Measurements from ENCODE around the gene CDH10.

The CDH10 gene

DNA sequence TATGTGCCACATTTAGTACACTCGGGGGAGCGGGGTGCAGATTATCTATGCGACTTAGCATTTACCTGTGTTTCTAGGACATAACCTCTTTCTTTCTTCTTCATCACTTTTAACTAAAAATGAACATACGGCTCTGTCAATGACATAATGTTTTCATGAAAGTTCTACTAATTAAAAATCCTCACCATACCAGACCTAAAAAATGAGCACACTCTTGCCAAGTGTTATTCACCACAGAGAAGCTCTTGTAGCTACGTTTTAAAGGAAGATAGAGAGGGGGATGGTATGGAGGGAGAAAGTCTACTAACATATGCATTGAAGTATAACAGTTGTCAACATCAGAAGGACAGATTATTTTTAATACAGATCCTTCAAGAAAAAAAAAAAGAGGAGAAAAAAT is 1.6 kb downstream of the CDH10 start:
- H3K27me3 ChIP-seq (ENCODE audit: insufficient read depth, low read length), result no peaks in the 10 kb centered on the region
- H3K4me1 ChIP-seq (ENCODE audit: insufficient read depth, low read length, severe bottlenecking), result no peaks in the 10 kb centered on the region
- H3K9me3 ChIP-seq (ENCODE audit: low read length), result no peaks in the 10 kb centered on the region
- no peaks in the 10 kb centered on the region for H3K79me2 ChIP-seq (ENCODE audit: insufficient read depth, low read length)
- H3K9ac ChIP-seq (ENCODE audit: low read length), result no peak overlapping the region
- H3F3A ChIP-seq (ENCODE audit: insufficient read depth, low read length), result no peaks in the 10 kb centered on the region
- H3K9me2 ChIP-seq (ENCODE audit: low read depth, low read length), result no peaks in the 10 kb centered on the region
- H4K20me1 ChIP-seq (ENCODE audit: insufficient read depth, low read length), result no peaks in the 10 kb centered on the region
- TF ChIP-seq, protein P1, sequence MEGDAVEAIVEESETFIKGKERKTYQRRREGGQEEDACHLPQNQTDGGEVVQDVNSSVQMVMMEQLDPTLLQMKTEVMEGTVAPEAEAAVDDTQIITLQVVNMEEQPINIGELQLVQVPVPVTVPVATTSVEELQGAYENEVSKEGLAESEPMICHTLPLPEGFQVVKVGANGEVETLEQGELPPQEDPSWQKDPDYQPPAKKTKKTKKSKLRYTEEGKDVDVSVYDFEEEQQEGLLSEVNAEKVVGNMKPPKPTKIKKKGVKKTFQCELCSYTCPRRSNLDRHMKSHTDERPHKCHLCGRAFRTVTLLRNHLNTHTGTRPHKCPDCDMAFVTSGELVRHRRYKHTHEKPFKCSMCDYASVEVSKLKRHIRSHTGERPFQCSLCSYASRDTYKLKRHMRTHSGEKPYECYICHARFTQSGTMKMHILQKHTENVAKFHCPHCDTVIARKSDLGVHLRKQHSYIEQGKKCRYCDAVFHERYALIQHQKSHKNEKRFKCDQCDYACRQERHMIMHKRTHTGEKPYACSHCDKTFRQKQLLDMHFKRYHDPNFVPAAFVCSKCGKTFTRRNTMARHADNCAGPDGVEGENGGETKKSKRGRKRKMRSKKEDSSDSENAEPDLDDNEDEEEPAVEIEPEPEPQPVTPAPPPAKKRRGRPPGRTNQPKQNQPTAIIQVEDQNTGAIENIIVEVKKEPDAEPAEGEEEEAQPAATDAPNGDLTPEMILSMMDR (IDR thresholded peaks at IDR 0.05; ENCODE audit: low read length), result no peak
- no peak for TF ChIP-seq EZH2 (IDR thresholded peaks at IDR 0.05; ENCODE audit: borderline replicate concordance, low read length)
- no peak overlapping the region for H3K27ac ChIP-seq (ENCODE audit: low read depth, low read length, poor library complexity, severe bottlenecking)
- H2AFZ ChIP-seq (ENCODE audit: low read length), result no peak overlapping the region
- H3K36me3 ChIP-seq (ENCODE audit: insufficient read depth, low read length), result no peaks in the 10 kb centered on the region
- no peak overlapping the region for H3K4me2 ChIP-seq (ENCODE audit: low read length)
- H3K4me3 ChIP-seq (ENCODE audit: low read depth, low read length, poor library complexity, severe bottlenecking), result no peak overlapping the region

DNA sequence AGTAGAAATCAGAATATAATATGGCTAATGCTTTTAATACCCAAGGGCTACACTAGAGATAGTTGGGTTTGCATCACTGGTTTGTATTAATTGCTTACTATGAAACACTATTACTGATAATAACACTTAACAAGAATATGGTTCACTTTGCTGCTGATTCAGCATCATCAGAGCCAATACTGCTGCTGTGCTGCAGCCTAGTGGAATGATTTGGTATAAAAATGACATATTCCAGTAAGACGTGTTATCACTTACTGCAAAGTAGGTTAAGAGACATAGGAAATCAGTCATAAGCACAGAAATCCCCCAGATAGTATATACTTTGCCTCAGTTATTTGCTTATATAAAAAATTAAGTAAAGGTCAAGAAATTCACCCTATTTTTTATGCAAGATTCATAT is 2.8 kb downstream of the CDH10 start:
- no peaks in the 10 kb centered on the region for H3K9me2 ChIP-seq (ENCODE audit: low read depth, low read length)
- no peak overlapping the region for H3K4me3 ChIP-seq (ENCODE audit: low read depth, low read length, poor library complexity, severe bottlenecking)

DNA sequence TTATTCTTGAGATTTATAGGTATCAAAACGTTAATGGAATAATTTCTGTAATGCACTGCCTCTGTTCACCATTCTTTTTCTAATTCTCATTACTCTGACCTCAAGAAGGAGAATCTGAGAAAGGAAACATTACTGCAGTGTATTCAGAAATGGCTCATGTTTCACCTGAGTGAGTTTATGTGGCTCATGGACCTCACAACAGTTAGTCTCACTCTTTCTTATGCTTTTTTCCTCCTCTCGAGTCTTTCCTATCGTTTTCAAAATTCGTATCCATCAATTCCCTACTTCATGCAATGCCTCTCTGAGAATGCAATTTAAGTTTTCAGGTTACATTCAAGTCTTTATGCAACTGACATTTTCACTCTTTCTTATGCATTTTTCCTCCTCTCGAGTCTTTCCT is 9.6 kb downstream of the CDH10 start:
- no peaks in the 10 kb centered on the region for H3K9me3 ChIP-seq (ENCODE audit: low read length)
- H3K9me2 ChIP-seq (ENCODE audit: low read depth, low read length), result no peaks in the 10 kb centered on the region
- TF ChIP-seq, protein P1 (IDR thresholded peaks at IDR 0.05; ENCODE audit: low read length), result no peak
- no peak for TF ChIP-seq EZH2 (IDR thresholded peaks at IDR 0.05; ENCODE audit: borderline replicate concordance, low read length)
- H3K27ac ChIP-seq (ENCODE audit: low read depth, low read length, poor library complexity, severe bottlenecking), result no peak overlapping the region
- H3K9ac ChIP-seq (ENCODE audit: low read length), result no peak overlapping the region
- no peak overlapping the region for H3K4me2 ChIP-seq (ENCODE audit: low read length)
- no peaks in the 10 kb centered on the region for H3K36me3 ChIP-seq (ENCODE audit: insufficient read depth, low read length)
- no peaks in the 10 kb centered on the region for H3K27me3 ChIP-seq (ENCODE audit: insufficient read depth, low read length)
- H4K20me1 ChIP-seq (ENCODE audit: insufficient read depth, low read length), result no peaks in the 10 kb centered on the region
- H3F3A ChIP-seq (ENCODE audit: insufficient read depth, low read length), result no peaks in the 10 kb centered on the region
- H3K79me2 ChIP-seq (ENCODE audit: insufficient read depth, low read length), result no peaks in the 10 kb centered on the region
- no peak overlapping the region for H2AFZ ChIP-seq (ENCODE audit: low read length)
- H3K4me1 ChIP-seq (ENCODE audit: insufficient read depth, low read length, severe bottlenecking), result no peaks in the 10 kb centered on the region
- H3K4me3 ChIP-seq (ENCODE audit: low read depth, low read length, poor library complexity, severe bottlenecking), result no peak overlapping the region

More for the DNA sequence above, 2.8 kb downstream of the CDH10 start:
- Histone ChIP-seq H3K4me2 (ENCODE audit: low read length) (no peak overlapping the region), H3F3A (ENCODE audit: insufficient read depth, low read length) (no peaks in the 10 kb centered on the region), H3K4me1 (ENCODE audit: insufficient read depth, low read length, severe bottlenecking) (no peaks in the 10 kb centered on the region), H3K27ac (ENCODE audit: low read depth, low read length, poor library complexity, severe bottlenecking) (no peak overlapping the region), H3K9me3 (ENCODE audit: low read length) (no peaks in the 10 kb centered on the region), H3K9ac (ENCODE audit: low read length) (no peak overlapping the region), H3K36me3 (ENCODE audit: insufficient read depth, low read length) (no peaks in the 10 kb centered on the region), H4K20me1 (ENCODE audit: insufficient read depth, low read length) (no peaks in the 10 kb centered on the region), H3K27me3 (ENCODE audit: insufficient read depth, low read length) (no peaks in the 10 kb centered on the region), H2AFZ (ENCODE audit: low read length) (no peak overlapping the region), H3K79me2 (ENCODE audit: insufficient read depth, low read length) (no peaks in the 10 kb centered on the region)
- TF ChIP-seq, protein P1 (IDR thresholded peaks at IDR 0.05; ENCODE audit: low read length), result peak; percentile 54
- TF ChIP-seq EZH2 (IDR thresholded peaks at IDR 0.05; ENCODE audit: borderline replicate concordance, low read length), result no peak

Measured in OCI-LY1 (cell line).